Gastrocnemius medialis (tissue), 4 donors: ENCODE data around the gene SIGLEC7.

Experiments
- POLR2A ChIP-seq, 2 donors: fragments of 450-650 bp; IDR thresholded peaks; one replicate each; pipeline ENCODE4 v1.6.1; 2017; ENCODE audit warnings: antibody characterized with exemption in 2 of 2, mild to moderate bottlenecking in 2 of 2, moderate library complexity in 2 of 2
- TF ChIP-seq, protein P1 (sequence below), 5 experiments: fragments of 450-650 bp in 3 of 5; fragments of 200-600 bp in 2 of 5; sonication (generic) in 2 of 5; IDR thresholded peaks in 4 of 5; conservative IDR thresholded peaks in 1 of 5; 1 replicate in 4 of 5; 2 replicates in 1 of 5; pipeline ENCODE4 v1.5.1; 2016 to 2019; ENCODE audit warnings: antibody characterized with exemption in 5 of 5, mild to moderate bottlenecking in 3 of 5, moderate library complexity in 3 of 5

DNA sequence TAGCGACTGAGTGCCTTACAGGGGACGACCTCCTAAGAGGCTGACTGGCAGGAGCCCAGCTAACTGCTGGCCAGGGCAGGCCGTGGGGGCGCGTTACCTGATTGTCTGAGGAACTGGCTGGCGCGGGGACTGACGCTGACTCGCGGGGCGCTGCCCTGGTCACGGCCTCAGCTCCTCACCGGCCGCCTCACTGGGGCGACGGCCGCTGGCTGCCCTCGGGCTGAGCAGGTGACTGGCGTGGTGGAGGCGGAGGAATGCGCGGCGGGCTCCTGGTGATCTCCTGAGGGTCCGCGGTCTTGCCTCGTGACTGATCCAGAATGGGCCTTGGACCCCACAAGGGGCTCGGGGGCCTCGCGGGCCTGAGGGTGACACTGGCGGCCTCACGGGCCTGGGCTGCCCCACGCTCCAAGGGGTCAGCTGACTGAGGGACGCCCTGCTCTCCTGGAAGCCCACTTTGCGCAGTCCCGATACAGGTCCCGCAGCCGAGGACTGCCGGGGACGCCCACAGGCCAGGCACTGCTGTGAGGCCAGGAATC is 39.3 kb downstream of the SIGLEC7 start:
- TF ChIP-seq, protein P1, sequence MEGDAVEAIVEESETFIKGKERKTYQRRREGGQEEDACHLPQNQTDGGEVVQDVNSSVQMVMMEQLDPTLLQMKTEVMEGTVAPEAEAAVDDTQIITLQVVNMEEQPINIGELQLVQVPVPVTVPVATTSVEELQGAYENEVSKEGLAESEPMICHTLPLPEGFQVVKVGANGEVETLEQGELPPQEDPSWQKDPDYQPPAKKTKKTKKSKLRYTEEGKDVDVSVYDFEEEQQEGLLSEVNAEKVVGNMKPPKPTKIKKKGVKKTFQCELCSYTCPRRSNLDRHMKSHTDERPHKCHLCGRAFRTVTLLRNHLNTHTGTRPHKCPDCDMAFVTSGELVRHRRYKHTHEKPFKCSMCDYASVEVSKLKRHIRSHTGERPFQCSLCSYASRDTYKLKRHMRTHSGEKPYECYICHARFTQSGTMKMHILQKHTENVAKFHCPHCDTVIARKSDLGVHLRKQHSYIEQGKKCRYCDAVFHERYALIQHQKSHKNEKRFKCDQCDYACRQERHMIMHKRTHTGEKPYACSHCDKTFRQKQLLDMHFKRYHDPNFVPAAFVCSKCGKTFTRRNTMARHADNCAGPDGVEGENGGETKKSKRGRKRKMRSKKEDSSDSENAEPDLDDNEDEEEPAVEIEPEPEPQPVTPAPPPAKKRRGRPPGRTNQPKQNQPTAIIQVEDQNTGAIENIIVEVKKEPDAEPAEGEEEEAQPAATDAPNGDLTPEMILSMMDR (IDR thresholded peaks at IDR 0.05 in 4 of 5, conservative IDR thresholded peaks at IDR 0.05 in 1 of 5), result no peak
- TF ChIP-seq POLR2A (IDR thresholded peaks at IDR 0.05), result no peak
